Kidney (tissue), 14 donors: ENCODE data around the gene KCTD5. TPM values are rescaled to one million over a fixed set of nuclear protein-coding genes. Genes with fewer than 3 reads are reported as not detected.
A peak's percentile ranks its signal among the peaks of the same experiment; 100 is the strongest.

ENCODE experiments used
- DNase-seq, 5 donors: peaks; one replicate each; pipeline ENCODE4 v3.0.0-alpha.2; 2013 to 2020
- FAIRE-seq: peaks from 2 replicates; lab custom pipeline; 2012; peaks lifted over from hg19 to GRCh38; lab: Jason Lieb, UNC
- H3K27ac ChIP-seq, 2 donors: one replicate each; pipeline ENCODE4 v1.7.0; 2013; ENCODE audit warnings: low read depth in 2 of 2, low read length in 2 of 2, inconsistent platforms in 1 of 2
- H3K27me3 ChIP-seq: one replicate; pipeline ENCODE4 v1.7.1; 2013; ENCODE audit warnings: low read length, inconsistent platforms; ENCODE audit not compliant: control insufficient read depth, insufficient read depth
- H3K36me3 ChIP-seq, 3 donors: one replicate each; pipeline versions ENCODE4 v1.7.0 to v1.7.1; 2013; ENCODE audit warnings: low read length in 3 of 3, control low read depth in 1 of 3, inconsistent platforms in 1 of 3; ENCODE audit not compliant: insufficient read depth in 3 of 3, control insufficient read depth in 2 of 3
- H3K4me1 ChIP-seq, 3 donors: one replicate each; pipeline versions ENCODE4 v1.7.0 to v1.7.1; 2013; ENCODE audit warnings: low read length in 3 of 3, inconsistent platforms in 1 of 3, low read depth in 1 of 3; ENCODE audit not compliant: control insufficient read depth in 2 of 3, insufficient read depth in 2 of 3
- H3K4me3 ChIP-seq, 3 donors: one replicate each; pipeline versions ENCODE4 v1.7.0 to v1.8.1; 2013; ENCODE audit warnings: low read length in 3 of 3, control low read depth in 1 of 3, inconsistent platforms in 1 of 3
- H3K9ac ChIP-seq, 3 donors: one replicate each; pipeline versions ENCODE4 v1.7.0 to v1.7.1; 2013; ENCODE audit warnings: low read length in 3 of 3, control low read depth in 1 of 3, inconsistent platforms in 1 of 3
- H3K9me3 ChIP-seq, 3 donors: one replicate each; pipeline versions ENCODE4 v1.7.0 to v1.7.1; 2013; ENCODE audit warnings: low read length in 3 of 3, control low read depth in 1 of 3, inconsistent platforms in 1 of 3; ENCODE audit not compliant: control insufficient read depth in 2 of 3, insufficient read depth in 1 of 3
- intact Hi-C: fragments of 100-400 bp; cut with DNase I; formaldehyde crosslinking; loops from one replicate; pipeline ENCODE4 v1.11.1; 2022
- polyA plus RNA-seq: library from polyadenylated mRNA; stranded (reverse); fragments of 350-450 nt; fragmentation: Illumina TruSeq; extraction: RNeasy Lipid Tissue Mini Kit (QIAGEN cat#74804); gene quantifications from one replicate; pipeline ENCODE4 v1.2.3, GENCODE V29; 2014; ENCODE audit warnings: low read depth, low replicate concordance; ENCODE audit not compliant: insufficient read depth
- total RNA-seq: library from RNA; stranded (reverse); fragmentation: NEBNext Ultra II Directional; extraction: Animal tissue kit (Norgen Biotek cat#: 25700); gene quantifications from one replicate; pipeline ENCODE4 v1.2.1, GENCODE V29; 2021
- TF ChIP-seq, protein P1 (sequence below): IDR thresholded peaks from 3 replicates; pipeline ENCODE4 v1.5.1; 2012; ENCODE audit warnings: mild to moderate bottlenecking, moderate library complexity, borderline replicate concordance; ENCODE audit not compliant: insufficient read depth; ENCODE audit errors: extremely low read depth
- donor health status: control.
- donor health status: control.
- donor health status: control.
- donor health status: control.
- donor health status: control.
- donor health status: DM: yes; HTN: yes; CAD: no.
- donor health status: Normal renal cell carcinoma (clear cell type).

The KCTD5 gene
- total and polyA plus RNA-seq, 2 donors from 2014 or later: 12.8 to 19.9 TPM

DNA sequence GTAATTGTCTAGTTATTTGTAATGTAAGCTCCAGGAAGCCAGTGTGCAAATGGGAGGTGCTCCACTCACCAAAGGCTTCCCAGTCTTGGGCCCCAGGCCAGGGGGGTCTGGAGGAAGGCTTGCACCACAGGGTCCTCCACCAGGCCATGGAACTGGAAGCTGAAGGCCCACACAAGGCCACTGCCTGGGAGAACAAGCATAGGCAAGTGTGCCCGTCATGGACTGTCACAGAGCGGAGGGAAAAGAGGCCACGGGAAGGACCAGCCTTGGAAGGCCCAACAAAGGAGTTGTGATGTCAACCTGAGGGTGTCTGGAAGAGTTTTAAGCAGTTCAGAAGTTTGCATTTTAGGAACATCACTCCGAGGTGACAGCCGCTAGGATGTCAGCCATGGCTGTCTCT is 67.2 kb downstream of the KCTD5 start:
- DNase-seq (peak in 1 of 5 donors; percentile 58), FAIRE-seq (no peak)
- Histone ChIP-seq H3K36me3 (no peaks in the 10 kb centered on the region), H3K4me1 (peaks cover 0 to 6% (median under 1%) of the 10 kb centered on the region in 3 donors), H3K9me3 (peaks cover 0 to 5% (median 0%) of the 10 kb centered on the region in 3 donors), H3K27ac (no peak overlapping the region), H3K27me3 (no peaks in the 10 kb centered on the region), H3K9ac (no peak overlapping the region), H3K4me3 (no peak overlapping the region)
- intact Hi-C loops: no loop called here
- TF ChIP-seq, protein P1, sequence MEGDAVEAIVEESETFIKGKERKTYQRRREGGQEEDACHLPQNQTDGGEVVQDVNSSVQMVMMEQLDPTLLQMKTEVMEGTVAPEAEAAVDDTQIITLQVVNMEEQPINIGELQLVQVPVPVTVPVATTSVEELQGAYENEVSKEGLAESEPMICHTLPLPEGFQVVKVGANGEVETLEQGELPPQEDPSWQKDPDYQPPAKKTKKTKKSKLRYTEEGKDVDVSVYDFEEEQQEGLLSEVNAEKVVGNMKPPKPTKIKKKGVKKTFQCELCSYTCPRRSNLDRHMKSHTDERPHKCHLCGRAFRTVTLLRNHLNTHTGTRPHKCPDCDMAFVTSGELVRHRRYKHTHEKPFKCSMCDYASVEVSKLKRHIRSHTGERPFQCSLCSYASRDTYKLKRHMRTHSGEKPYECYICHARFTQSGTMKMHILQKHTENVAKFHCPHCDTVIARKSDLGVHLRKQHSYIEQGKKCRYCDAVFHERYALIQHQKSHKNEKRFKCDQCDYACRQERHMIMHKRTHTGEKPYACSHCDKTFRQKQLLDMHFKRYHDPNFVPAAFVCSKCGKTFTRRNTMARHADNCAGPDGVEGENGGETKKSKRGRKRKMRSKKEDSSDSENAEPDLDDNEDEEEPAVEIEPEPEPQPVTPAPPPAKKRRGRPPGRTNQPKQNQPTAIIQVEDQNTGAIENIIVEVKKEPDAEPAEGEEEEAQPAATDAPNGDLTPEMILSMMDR: no peak

DNA sequence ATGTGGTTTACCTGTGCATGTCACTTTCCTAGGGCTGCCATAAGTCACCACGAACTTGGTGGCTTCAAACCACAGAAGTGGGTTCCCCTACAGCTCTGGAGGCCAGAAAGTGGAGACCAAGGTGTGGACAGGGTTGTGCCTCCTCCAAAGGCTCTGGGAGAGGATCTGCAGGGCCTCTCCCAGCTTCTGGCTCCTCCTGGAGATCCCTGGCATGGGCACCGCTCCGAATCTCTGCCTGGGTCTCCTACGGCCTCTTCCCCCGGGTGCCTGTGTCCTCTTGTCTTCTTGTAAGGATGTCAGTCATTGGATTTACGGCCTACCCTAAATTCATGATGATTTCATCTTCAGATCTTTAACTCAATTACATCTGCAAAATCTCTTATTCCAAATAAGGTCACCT is 67.6 kb downstream of the KCTD5 start:
- FAIRE-seq (no peak), DNase-seq (peak in 1 of 5 donors; percentile 22)
- TF ChIP-seq, protein P1: no peak
- no peak overlapping the region for H3K9ac ChIP-seq
- peaks cover 0 to 5% (median 0%) of the 10 kb centered on the region in 3 donors for H3K9me3 ChIP-seq
- H3K4me1 ChIP-seq: peaks cover 0 to 10% (median 5%) of the 10 kb centered on the region in 3 donors
- H3K36me3 ChIP-seq: no peaks in the 10 kb centered on the region
- intact Hi-C loops: no loop called here
- no peaks in the 10 kb centered on the region for H3K27me3 ChIP-seq
- H3K4me3 ChIP-seq: no peak overlapping the region
- H3K27ac ChIP-seq: no peak overlapping the region

DNA sequence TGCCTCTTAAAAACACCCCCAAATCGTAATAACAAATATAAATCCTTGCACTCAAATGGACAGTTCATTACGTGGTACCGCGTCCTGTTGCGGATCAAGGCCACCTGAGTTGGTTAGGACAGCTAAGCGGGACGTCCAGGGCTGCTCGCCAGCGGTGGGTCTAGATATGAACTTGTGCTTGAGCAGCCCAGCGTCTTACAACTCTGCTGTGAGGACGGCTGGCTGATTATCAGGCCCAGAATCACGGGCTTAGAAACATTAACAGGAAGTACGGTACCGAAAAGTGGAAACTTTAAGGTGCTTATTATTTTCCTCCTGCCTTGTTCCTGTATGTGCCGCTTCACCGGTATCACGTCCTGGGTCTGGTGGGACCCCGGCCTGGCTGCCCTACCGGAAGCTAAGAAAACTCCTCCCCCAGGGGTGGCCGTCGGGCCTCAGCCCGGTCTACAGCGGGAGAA is 69.3 kb downstream of the KCTD5 start:
- Histone ChIP-seq H3K9ac (peak overlapping the region in 1 of 3 donors; percentile 96), H3K27me3 (no peaks in the 10 kb centered on the region), H3K36me3 (peaks cover 0 to 5% (median 3%) of the 10 kb centered on the region in 3 donors), H3K4me3 (peak overlapping the region; percentile 23 to 77 (median 33)), H3K4me1 (peaks cover 0 to 26% (median 9%) of the 10 kb centered on the region in 3 donors), H3K9me3 (peaks cover 0 to 5% (median 0%) of the 10 kb centered on the region in 3 donors), H3K27ac (peak overlapping the region; percentile 100)
- FAIRE-seq: no peak
- DNase-seq: peak in 1 of 5 donors; percentile 79
- TF ChIP-seq, protein P1: no peak
- intact Hi-C loops: no loop called here
